ENCODE measurements around the gene CCDC92. TPM values are rescaled to one million over a fixed set of nuclear protein-coding genes. Genes with fewer than 3 reads are reported as not detected.

The CCDC92 gene
- total RNA-seq, 2 experiments from 2014 or later, result 20.3 to 20.5 TPM

DNA sequence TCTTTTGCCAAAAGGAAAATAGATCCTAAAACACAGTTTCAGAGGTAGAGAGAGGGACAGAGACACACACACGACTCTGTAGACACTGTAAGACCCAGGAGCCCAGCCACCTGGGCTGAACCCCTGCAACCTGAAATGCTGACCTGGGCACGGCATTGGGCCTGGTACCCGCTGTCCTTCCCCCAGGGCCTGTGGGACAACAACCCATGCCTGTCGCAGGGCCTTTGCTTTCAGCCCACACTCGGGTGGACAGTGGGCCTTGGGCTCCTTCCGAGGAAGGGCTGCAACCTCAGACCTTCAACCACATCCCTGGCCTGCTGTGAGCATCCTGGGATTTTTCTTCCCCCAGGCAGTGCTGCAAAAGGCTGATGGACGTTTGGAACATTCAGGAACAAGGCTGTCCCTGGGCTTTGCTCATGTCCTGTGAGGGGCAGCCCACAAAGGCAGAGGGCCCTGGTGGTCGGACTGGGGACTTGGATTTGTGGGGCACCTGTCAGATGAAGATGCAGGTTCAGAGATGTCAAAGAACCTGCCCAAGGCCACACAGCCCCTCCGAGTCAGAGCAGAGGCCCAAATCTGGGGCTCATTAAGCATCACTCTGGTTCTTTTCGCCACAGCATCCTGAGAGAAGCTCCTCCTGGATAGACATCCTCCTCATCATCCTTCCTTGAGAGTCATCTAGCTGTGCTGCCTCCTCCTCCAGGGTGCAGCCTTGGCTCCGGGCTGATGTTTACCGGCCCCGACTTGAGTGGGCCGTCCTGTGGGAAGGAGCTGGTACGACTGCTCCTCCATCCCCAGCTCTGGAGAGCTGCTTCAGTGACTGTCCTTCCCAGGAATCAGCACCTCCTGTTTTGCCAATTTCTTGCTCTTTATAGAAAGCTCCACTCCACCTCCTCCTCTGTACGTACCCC is 32.7 kb downstream of the CCDC92 start:
- H3K4me1 Mint-ChIP-seq, result peaks cover 25% of the 10 kb centered on the region
- no peak overlapping the region for H3K27ac Mint-ChIP-seq
- H3K36me3 Mint-ChIP-seq (ENCODE audit: low read depth), result peaks cover 19% of the 10 kb centered on the region
- CTCF ChIA-PET, result interaction anchor here (1.4 to 1.5 kb wide), 2 partner anchors 32 to 47 kb away, joined by 4 to 5 read pairs; no protein-coding TSS in a partner anchor
- no peaks in the 10 kb centered on the region for H3K27me3 Mint-ChIP-seq
- POLR2A ChIA-PET, result interaction anchor here (3.4 kb wide), 1 partner anchor 32 kb away, joined by 19 read pairs; the partner anchor contains the start of genes CCDC92 and ZNF664
- no peak overlapping the region for H3K4me3 Mint-ChIP-seq
- DNase-seq, result no peak
- no peaks in the 10 kb centered on the region for H3K9me3 Mint-ChIP-seq

DNA sequence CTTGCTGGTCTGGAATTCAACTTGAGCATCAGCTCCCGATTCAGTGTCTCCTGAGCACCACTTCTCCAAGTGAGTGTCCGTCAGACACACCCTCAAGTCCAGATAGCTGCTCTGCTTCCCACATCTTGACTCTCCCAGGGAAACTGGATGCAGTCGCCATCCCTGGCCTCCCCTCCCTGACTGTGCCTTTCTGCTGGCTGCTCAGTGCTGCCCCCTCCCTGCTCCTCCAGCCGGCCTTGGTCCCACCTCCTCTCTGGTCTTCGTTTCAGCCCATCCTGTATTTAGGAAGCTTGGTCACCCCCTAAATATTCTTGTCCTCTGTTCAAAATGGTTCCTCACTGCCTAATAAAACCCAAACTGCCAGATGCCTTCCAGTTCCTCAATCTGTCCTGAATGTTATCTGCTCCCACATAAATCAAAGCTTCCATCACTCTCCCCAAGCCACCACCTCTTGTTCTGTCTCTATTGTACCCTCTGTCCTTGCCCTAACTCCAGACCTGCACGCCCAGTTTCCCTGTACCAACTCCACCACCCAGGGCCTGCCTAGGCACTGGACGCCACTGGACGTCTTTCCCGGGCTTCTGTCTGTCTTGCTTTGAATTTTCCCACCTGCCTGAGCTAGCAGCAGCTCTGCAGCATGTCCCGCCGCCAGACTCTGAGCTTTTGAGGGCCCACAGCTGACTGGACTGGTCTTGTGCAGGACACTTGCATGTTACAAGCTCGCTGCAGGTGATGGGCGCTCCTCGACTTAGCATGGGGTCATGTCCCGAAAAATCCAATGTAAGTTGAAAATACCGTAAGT is 33.8 kb downstream of the CCDC92 start:
- ChIA-PET CTCF (interaction anchor here (1.2 to 1.5 kb wide), 3 partner anchors 33 to 48 kb away, joined by 4 to 11 read pairs (median 5); no protein-coding TSS in a partner anchor), POLR2A (interaction anchor here (0.9 to 3.4 kb wide), 5 partner anchors 11 to 226 kb away, joined by 3 to 19 read pairs (median 3); partner anchors contain the start of genes CCDC92 and ZNF664)
- Mint-ChIP-seq H3K36me3 (ENCODE audit: low read depth) (peaks cover 19% of the 10 kb centered on the region), H3K9me3 (no peaks in the 10 kb centered on the region), H3K4me1 (peaks cover 25% of the 10 kb centered on the region), H3K27ac (peak overlapping the region; percentile 68), H3K27me3 (no peaks in the 10 kb centered on the region), H3K4me3 (peak overlapping the region; percentile 65)
- DNase-seq, result no peak

DNA sequence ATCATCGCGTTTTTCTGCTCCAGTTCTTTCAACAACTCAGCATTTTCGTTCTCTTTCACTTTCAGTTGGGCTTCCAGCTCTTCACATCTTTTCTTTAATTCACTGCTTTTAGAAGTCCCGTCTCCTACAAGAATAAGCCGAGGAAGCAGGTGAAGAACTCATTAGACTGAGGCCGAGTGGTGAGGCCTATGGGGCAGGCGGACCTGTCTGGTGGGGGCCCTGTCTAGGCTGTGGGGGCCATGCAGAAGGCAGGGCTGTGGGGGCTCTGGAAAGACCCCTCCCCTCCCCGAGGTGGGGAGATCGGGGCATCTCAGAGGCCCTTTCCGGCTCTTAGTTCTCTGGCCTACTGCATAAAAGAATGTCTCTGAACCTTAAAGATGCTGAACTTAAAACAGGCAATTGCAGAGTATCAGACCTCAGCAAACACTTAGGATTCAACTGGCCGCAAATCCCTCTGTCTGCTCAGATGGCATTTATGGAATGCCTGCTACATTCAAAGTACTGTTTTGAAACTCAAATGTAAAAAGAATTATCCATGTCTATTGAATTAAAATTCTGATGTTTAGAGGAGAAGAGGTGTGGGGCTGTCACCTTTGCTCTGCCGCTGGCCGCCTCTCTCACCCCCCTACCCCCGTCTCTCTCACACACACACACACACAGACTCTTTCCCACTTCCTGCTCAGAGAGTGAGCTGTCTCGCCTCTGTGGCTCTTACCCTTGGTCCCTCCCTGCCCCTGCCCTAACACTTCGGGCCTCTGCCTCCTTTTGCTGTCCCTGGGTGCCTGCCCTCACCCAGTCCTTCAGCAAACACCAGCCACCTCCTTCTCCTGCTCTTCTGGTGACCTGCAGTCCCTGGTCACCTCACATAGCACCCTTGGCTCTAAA is 34.7 kb downstream of the CCDC92 start:
- POLR2A ChIA-PET, result interaction anchor here (0.8 to 3.4 kb wide), 6 partner anchors 10 to 774 kb away, joined by 3 to 19 read pairs (median 3); partner anchors contain the start of genes CCDC92 and ZNF664
- H3K9me3 Mint-ChIP-seq, result no peaks in the 10 kb centered on the region
- CTCF ChIA-PET, result interaction anchor here (0.8 to 1.5 kb wide), 5 partner anchors 33 to 49 kb away, joined by 3 to 11 read pairs (median 4); no protein-coding TSS in a partner anchor
- DNase-seq, result peak; percentile 67
- peak overlapping the region; percentile 65 for H3K4me3 Mint-ChIP-seq
- H3K36me3 Mint-ChIP-seq (ENCODE audit: low read depth), result peaks cover 19% of the 10 kb centered on the region
- H3K4me1 Mint-ChIP-seq, result peaks cover 25% of the 10 kb centered on the region
- H3K27ac Mint-ChIP-seq, result peak overlapping the region; percentile 68
- H3K27me3 Mint-ChIP-seq, result peaks cover 6% of the 10 kb centered on the region

DNA sequence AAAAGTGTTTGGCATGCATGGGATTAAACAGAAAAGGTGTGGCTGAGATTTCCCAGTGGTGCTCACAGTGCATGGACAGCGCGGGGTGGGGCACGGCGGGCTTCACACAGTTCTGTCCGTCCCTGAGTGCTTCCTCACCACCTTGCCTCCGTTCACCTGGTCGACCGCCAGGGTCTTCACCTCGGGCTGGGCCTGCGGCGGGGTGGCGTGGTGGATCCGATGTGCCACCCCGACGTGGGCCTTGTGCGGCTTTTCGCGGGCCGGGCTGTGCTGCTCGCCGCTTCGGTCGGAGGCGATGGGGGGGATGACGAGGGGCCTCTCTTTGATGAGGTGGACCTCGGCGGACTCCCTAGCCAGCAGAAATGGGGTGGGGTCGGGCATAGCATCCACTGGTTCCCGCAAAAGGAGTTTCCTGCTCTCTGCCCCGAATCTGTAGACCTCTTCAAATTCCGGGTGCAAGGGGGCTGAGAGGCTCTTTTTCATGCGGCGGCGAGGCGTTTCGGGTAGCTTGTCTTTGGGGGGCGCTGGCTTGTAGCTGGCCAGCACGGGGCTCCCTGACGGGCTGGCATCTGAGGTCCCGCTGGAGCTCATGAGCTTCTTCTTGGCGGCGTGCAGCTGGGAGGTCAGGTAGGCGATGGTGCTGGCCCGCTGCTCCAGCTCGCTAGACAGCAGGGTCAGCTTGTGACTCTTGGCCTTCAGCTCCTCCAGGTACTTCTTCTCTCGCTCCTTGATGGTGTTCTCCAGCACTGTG is 35.5 kb downstream of the CCDC92 start:
- no peak for DNase-seq
- Mint-ChIP-seq H3K9me3 (no peaks in the 10 kb centered on the region), H3K36me3 (ENCODE audit: low read depth) (peaks cover 15% of the 10 kb centered on the region), H3K27ac (peak overlapping the region; percentile 68), H3K27me3 (peaks cover 10% of the 10 kb centered on the region), H3K4me3 (peak overlapping the region; percentile 65), H3K4me1 (peaks cover 31% of the 10 kb centered on the region)
- CTCF ChIA-PET, result interaction anchor here (0.8 to 1.1 kb wide), 2 partner anchors 32 to 34 kb away, joined by 3 read pairs; no protein-coding TSS in a partner anchor
- POLR2A ChIA-PET, result interaction anchor here (0.8 to 3.4 kb wide), 3 partner anchors 9 to 775 kb away, joined by 3 to 19 read pairs (median 3); partner anchors contain the start of genes CCDC92 and ZNF664

DNA sequence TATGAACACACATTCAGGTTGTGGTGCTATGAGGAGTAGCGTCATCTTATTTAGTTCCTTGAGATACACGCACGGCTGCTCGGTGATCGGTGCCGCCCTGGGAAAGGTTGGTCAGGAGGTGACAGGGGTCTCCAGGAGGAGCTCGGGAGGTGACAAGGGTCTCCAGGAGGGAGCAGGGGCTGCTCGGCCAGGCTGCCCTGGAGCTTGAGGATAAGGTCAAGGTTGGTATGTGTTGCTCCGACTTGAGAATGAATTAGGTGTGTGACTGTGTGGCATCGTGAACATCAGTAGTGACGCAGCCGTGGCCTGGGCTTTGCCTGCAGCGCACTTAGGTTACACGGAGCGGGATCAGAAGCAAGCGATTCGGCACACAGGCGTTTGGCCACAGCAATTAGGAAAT is 36.2 kb downstream of the CCDC92 start:
- Mint-ChIP-seq H3K27me3 (peaks cover 16% of the 10 kb centered on the region), H3K27ac (peak overlapping the region; percentile 44), H3K4me3 (no peak overlapping the region), H3K4me1 (peaks cover 37% of the 10 kb centered on the region), H3K36me3 (ENCODE audit: low read depth) (peaks cover 10% of the 10 kb centered on the region), H3K9me3 (no peaks in the 10 kb centered on the region)
- ChIA-PET POLR2A (no interaction called here), CTCF (interaction anchor here (1.2 kb wide), 1 partner anchor 10 kb away, joined by 3 read pairs; no protein-coding TSS in a partner anchor)
- DNase-seq, result no peak

DNA sequence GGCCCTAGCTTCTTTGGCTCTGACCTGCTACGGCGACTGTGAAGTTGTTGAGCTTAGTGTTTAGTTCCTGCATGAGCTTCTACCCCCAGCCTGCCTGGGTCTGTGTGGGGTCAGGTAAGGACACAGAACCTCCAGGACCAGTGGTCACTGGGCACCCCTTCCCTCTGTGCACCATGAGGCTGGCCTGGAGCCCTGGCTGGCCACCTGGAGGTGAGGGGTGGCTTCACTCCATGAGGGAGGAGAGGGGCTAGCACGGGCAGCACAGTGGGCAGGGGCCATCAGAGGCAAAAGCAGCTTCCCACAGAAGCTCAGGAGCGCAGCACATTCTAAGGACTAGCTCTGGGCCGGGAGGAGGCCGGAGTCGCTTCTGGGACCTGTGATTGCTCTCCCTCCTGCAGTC is 36.7 kb downstream of the CCDC92 start:
- H3K4me1 Mint-ChIP-seq, result peaks cover 39% of the 10 kb centered on the region
- H3K27me3 Mint-ChIP-seq, result peaks cover 17% of the 10 kb centered on the region
- POLR2A ChIA-PET, result no interaction called here
- no peak for DNase-seq
- CTCF ChIA-PET, result interaction anchor here (1.2 kb wide), 1 partner anchor 9 kb away, joined by 3 read pairs; no protein-coding TSS in a partner anchor
- no peak overlapping the region for H3K4me3 Mint-ChIP-seq
- peaks cover 10% of the 10 kb centered on the region for H3K36me3 Mint-ChIP-seq (ENCODE audit: low read depth)
- no peak overlapping the region for H3K27ac Mint-ChIP-seq
- H3K9me3 Mint-ChIP-seq, result no peaks in the 10 kb centered on the region

DNA sequence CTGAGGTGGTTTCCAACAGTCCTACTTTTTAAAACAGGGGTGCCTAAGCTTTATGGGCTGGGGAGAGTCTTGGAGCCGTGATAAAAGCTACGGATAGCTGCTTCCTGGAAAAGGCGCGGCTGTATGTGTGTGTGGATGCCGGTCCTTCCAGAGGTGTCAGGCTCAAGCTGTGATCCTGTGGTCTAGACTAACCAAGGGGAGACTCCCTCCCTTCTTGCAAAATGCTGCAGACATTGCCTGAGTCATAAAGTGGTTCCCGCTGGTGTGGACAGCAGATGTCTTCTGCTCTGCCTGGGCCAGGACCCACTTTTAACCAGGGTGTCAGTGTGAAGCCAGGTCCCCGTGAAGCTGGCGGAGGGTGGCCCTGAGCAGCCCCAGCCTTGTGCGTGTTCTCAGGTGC is 37.8 kb downstream of the CCDC92 start:
- ChIA-PET POLR2A (interaction anchor here (1.4 kb wide), 1 partner anchor 18 kb away, joined by 3 read pairs; no protein-coding TSS in a partner anchor), CTCF (no interaction called here)
- H3K27ac Mint-ChIP-seq, result no peak overlapping the region
- H3K36me3 Mint-ChIP-seq (ENCODE audit: low read depth), result peaks cover 10% of the 10 kb centered on the region
- H3K9me3 Mint-ChIP-seq, result no peaks in the 10 kb centered on the region
- no peak for DNase-seq
- no peak overlapping the region for H3K4me3 Mint-ChIP-seq
- peaks cover 17% of the 10 kb centered on the region for H3K27me3 Mint-ChIP-seq
- H3K4me1 Mint-ChIP-seq, result peaks cover 39% of the 10 kb centered on the region

DNA sequence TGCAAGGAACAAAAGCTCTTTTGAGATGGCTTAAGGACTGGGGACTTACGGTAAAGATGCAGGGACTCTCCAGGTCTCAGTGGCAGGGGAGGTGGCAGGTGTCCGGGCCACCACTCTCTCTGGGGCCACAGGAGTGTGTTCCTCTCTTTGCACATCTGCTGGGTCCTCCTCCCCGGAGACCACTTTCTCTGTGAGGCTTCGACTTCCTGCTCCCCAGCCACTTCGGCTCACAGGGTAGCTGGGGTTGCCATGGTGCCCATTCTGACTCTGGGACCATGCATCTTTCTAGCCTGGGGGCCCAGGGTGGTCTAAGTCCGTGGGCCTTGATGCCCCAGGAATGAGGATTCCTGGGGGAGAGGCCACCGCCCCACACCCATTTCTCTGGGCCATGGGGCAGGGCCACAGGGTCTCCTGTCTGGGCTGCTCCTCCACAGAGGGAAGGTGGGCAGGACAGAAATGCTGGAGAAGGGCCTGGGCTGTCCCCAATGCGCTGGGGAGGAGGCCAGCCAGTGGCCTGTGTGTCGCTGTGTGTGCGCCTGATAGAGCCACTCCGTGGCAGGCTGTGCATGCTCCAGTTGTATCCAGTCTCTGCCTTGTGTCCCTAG is 38.5 kb downstream of the CCDC92 start:
- H3K27ac Mint-ChIP-seq, result no peak overlapping the region
- DNase-seq, result no peak
- H3K36me3 Mint-ChIP-seq (ENCODE audit: low read depth), result peaks cover 10% of the 10 kb centered on the region
- POLR2A ChIA-PET, result interaction anchor here (0.5 to 1.4 kb wide), 2 partner anchors 18 to 28 kb away, joined by 3 read pairs; no protein-coding TSS in a partner anchor
- no peaks in the 10 kb centered on the region for H3K9me3 Mint-ChIP-seq
- peaks cover 37% of the 10 kb centered on the region for H3K4me1 Mint-ChIP-seq
- H3K4me3 Mint-ChIP-seq, result no peak overlapping the region
- H3K27me3 Mint-ChIP-seq, result peaks cover 17% of the 10 kb centered on the region
- CTCF ChIA-PET, result no interaction called here

DNA sequence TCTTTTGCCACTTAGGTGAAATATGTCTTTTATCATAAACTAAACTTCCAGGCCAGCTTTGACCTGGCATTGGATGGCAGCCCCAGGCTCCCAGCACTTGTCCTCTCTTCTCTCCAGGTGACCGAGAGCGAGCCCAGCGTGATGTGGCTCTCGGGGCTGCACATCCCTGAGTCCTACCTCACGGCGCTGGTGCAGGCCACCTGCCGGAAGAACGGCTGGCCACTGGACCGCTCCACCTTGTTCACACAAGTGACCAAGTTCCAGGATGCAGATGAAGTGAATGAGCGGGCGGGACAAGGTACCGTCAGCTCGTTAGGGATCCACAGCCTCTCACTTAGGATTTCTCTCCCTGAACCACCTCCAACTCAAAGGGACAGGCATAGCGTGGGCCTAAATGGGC is 39.4 kb downstream of the CCDC92 start:
- Mint-ChIP-seq H3K36me3 (ENCODE audit: low read depth) (peaks cover 10% of the 10 kb centered on the region), H3K9me3 (no peaks in the 10 kb centered on the region), H3K27ac (no peak overlapping the region), H3K4me3 (no peak overlapping the region), H3K4me1 (peaks cover 28% of the 10 kb centered on the region), H3K27me3 (peaks cover 17% of the 10 kb centered on the region)
- CTCF ChIA-PET, result no interaction called here
- DNase-seq, result no peak
- POLR2A ChIA-PET, result interaction anchor here (0.5 to 1.4 kb wide), 2 partner anchors 29 to 39 kb away, joined by 3 to 4 read pairs; partner anchors contain the start of gene CCDC92

DNA sequence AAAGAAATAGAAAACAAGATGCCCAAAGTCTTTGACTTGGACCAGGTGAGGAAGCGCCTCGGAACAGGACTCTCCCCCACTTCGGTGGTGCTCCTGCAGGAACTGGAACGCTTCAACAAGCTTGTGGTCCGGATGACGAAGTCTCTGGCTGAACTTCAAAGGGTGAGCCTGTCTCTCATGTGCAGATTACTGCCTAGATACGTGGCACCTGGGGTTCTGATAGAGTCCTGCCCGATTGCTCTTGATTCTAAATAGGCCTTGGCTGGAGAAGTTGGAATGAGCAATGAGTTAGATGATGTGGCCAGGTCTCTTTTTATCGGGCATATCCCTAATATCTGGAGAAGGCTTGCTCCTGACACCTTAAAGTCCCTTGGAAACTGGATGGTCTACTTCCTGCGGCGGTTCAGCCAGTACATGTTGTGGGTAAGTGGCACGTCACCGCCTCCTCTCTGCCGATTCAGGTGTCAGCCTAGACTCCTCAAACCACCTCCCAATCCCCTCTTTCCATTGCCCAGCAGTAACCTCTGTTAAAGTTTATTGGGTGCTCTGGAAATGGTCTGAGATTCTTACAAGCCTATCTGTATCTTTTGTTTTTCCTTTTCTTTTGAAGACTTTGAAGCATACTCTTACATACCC is 40.8 kb downstream of the CCDC92 start:
- Mint-ChIP-seq H3K36me3 (ENCODE audit: low read depth) (peaks cover 5% of the 10 kb centered on the region), H3K9me3 (no peaks in the 10 kb centered on the region), H3K27ac (no peak overlapping the region), H3K4me1 (peaks cover 18% of the 10 kb centered on the region), H3K4me3 (no peak overlapping the region), H3K27me3 (peaks cover 17% of the 10 kb centered on the region)
- no peak for DNase-seq
- ChIA-PET POLR2A (interaction anchor here (0.6 kb wide), 1 partner anchor 12 kb away, joined by 3 read pairs; no protein-coding TSS in a partner anchor), CTCF (no interaction called here)
